ENCODE results near the gene GUF1.
A peak's percentile ranks its signal among the peaks of the same experiment; 100 is the strongest.

GUF1 gene, protein sequence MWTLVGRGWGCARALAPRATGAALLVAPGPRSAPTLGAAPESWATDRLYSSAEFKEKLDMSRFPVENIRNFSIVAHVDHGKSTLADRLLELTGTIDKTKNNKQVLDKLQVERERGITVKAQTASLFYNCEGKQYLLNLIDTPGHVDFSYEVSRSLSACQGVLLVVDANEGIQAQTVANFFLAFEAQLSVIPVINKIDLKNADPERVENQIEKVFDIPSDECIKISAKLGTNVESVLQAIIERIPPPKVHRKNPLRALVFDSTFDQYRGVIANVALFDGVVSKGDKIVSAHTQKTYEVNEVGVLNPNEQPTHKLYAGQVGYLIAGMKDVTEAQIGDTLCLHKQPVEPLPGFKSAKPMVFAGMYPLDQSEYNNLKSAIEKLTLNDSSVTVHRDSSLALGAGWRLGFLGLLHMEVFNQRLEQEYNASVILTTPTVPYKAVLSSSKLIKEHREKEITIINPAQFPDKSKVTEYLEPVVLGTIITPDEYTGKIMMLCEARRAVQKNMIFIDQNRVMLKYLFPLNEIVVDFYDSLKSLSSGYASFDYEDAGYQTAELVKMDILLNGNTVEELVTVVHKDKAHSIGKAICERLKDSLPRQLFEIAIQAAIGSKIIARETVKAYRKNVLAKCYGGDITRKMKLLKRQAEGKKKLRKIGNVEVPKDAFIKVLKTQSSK

DNA sequence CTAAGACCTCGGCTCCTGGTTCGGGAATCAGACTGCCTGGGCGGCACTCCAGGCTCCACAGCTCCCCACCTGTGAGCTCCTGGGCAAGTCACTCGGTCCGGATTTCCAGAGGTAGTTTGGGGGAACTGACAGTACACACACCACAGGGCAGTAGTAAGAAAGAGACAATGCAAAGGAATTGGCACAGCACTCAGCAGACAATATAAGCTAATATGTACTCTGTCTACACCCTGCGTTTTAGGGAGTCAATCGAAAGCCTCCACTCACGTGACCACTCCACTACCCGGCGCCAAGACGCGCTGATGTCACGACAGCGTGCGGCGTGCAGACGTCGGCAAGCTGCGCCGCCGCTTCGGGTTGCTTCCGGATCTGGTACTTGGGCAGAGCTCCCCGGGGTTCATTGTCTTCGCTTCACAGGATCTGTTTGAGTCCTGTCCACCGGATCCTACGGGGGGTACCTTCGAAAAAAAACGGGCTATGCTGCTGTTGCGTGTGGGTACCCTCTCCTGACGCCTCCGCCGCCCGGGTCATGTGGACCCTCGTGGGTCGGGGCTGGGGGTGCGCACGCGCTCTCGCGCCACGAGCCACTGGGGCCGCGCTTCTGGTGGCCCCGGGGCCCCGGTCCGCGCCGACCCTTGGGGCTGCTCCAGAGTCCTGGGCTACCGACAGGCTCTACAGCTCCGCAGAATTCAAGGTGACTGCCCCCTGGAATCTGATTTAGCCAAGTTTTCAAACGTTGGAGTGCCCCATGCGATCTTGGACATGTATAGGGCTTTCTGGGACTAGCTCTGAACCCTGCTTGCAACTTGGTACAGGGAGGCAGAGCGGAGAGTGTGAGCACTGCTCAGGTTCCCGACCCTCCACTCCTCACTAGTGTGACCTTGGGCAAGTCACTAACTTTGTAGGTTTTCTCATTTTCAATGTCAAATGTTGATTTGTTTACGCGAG lies at the start of gene GUF1:
Gene GUF1, plus strand, starts transcription at position 327 of the 948 bp plus-strand sequence. Its CDS starts 203 bp downstream, at position 530.
- peak; percentile 95 for ATAC-seq
- TF ChIP-seq RARB (CRISPR knock-in tag; IDR thresholded peaks at IDR 0.05), result no peak
- TF ChIP-seq, protein P1, sequence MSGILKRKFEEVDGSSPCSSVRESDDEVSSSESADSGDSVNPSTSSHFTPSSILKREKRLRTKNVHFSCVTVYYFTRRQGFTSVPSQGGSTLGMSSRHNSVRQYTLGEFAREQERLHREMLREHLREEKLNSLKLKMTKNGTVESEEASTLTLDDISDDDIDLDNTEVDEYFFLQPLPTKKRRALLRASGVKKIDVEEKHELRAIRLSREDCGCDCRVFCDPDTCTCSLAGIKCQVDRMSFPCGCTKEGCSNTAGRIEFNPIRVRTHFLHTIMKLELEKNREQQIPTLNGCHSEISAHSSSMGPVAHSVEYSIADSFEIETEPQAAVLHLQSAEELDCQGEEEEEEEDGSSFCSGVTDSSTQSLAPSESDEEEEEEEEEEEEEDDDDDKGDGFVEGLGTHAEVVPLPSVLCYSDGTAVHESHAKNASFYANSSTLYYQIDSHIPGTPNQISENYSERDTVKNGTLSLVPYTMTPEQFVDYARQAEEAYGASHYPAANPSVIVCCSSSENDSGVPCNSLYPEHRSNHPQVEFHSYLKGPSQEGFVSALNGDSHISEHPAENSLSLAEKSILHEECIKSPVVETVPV (CRISPR knock-in tag; IDR thresholded peaks at IDR 0.05), result no peak
- TF ChIP-seq ARNTL (CRISPR knock-in tag; IDR thresholded peaks at IDR 0.05; ENCODE audit: borderline replicate concordance, low read depth), result no peak
- TF ChIP-seq, protein P2, sequence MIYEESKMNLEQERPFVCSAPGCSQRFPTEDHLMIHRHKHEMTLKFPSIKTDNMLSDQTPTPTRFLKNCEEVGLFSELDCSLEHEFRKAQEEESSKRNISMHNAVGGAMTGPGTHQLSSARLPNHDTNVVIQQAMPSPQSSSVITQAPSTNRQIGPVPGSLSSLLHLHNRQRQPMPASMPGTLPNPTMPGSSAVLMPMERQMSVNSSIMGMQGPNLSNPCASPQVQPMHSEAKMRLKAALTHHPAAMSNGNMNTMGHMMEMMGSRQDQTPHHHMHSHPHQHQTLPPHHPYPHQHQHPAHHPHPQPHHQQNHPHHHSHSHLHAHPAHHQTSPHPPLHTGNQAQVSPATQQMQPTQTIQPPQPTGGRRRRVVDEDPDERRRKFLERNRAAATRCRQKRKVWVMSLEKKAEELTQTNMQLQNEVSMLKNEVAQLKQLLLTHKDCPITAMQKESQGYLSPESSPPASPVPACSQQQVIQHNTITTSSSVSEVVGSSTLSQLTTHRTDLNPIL (CRISPR knock-in tag; IDR thresholded peaks at IDR 0.05; ENCODE audit: low read depth), result no peak
- TF ChIP-seq ZC3H10 (CRISPR knock-in tag; IDR thresholded peaks at IDR 0.05), result no peak
- TF ChIP-seq, protein P3, sequence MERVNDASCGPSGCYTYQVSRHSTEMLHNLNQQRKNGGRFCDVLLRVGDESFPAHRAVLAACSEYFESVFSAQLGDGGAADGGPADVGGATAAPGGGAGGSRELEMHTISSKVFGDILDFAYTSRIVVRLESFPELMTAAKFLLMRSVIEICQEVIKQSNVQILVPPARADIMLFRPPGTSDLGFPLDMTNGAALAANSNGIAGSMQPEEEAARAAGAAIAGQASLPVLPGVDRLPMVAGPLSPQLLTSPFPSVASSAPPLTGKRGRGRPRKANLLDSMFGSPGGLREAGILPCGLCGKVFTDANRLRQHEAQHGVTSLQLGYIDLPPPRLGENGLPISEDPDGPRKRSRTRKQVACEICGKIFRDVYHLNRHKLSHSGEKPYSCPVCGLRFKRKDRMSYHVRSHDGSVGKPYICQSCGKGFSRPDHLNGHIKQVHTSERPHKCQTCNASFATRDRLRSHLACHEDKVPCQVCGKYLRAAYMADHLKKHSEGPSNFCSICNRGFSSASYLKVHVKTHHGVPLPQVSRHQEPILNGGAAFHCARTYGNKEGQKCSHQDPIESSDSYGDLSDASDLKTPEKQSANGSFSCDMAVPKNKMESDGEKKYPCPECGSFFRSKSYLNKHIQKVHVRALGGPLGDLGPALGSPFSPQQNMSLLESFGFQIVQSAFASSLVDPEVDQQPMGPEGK (CRISPR knock-in tag; IDR thresholded peaks at IDR 0.05; ENCODE audit: borderline replicate concordance), result no peak
- TF ChIP-seq, protein P4, sequence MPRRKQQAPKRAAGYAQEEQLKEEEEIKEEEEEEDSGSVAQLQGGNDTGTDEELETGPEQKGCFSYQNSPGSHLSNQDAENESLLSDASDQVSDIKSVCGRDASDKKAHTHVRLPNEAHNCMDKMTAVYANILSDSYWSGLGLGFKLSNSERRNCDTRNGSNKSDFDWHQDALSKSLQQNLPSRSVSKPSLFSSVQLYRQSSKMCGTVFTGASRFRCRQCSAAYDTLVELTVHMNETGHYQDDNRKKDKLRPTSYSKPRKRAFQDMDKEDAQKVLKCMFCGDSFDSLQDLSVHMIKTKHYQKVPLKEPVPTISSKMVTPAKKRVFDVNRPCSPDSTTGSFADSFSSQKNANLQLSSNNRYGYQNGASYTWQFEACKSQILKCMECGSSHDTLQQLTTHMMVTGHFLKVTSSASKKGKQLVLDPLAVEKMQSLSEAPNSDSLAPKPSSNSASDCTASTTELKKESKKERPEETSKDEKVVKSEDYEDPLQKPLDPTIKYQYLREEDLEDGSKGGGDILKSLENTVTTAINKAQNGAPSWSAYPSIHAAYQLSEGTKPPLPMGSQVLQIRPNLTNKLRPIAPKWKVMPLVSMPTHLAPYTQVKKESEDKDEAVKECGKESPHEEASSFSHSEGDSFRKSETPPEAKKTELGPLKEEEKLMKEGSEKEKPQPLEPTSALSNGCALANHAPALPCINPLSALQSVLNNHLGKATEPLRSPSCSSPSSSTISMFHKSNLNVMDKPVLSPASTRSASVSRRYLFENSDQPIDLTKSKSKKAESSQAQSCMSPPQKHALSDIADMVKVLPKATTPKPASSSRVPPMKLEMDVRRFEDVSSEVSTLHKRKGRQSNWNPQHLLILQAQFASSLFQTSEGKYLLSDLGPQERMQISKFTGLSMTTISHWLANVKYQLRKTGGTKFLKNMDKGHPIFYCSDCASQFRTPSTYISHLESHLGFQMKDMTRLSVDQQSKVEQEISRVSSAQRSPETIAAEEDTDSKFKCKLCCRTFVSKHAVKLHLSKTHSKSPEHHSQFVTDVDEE (CRISPR knock-in tag; IDR thresholded peaks at IDR 0.05), result no peak
- no peak for TF ChIP-seq ZFP30 (CRISPR knock-in tag; IDR thresholded peaks at IDR 0.05)
- TF ChIP-seq PPARA (CRISPR knock-in tag; IDR thresholded peaks at IDR 0.05; ENCODE audit: borderline replicate concordance), result no peak

DNA sequence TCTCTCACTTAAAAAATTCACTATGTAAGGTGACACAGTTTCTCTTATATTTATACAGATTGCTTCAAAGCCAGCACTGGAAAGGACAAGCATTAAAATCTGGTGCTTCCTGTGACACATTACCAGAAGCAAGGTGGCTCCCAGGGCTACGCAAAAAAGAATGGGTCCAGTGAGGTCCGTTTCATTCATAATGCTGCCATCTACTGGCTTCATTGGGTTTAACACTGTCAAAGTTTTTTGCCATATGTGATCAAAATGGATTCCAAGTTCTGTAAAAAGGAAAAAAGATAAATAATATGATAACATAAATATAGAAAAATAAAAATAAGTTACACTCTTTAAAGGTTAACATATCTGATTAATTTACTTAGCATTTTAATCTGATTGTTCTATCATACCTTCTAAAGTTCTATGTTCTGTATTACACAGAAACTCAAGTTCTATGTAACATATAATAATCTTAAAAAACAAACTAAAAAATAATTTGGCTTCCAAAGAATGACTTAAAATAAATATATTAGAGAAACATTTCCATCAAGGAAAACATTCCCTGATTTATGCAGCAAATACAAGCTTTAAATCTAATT lies 48.8 kb upstream of the GUF1 start:
- peak; percentile 85 for ATAC-seq
- no peak for TF ChIP-seq ZFP30 (CRISPR knock-in tag; IDR thresholded peaks at IDR 0.05)
- TF ChIP-seq RARB (CRISPR knock-in tag; IDR thresholded peaks at IDR 0.05), result no peak
- no peak for TF ChIP-seq BACH2 (CRISPR knock-in tag; IDR thresholded peaks at IDR 0.05; ENCODE audit: borderline replicate concordance)
- TF ChIP-seq TCF4 (CRISPR knock-in tag; IDR thresholded peaks at IDR 0.05; ENCODE audit: borderline replicate concordance), result no peak
- no peak for TF ChIP-seq OSR1 (CRISPR knock-in tag; IDR thresholded peaks at IDR 0.05)
- no peak for TF ChIP-seq ZNF70 (CRISPR knock-in tag; IDR thresholded peaks at IDR 0.05)
- TF ChIP-seq, protein P5, sequence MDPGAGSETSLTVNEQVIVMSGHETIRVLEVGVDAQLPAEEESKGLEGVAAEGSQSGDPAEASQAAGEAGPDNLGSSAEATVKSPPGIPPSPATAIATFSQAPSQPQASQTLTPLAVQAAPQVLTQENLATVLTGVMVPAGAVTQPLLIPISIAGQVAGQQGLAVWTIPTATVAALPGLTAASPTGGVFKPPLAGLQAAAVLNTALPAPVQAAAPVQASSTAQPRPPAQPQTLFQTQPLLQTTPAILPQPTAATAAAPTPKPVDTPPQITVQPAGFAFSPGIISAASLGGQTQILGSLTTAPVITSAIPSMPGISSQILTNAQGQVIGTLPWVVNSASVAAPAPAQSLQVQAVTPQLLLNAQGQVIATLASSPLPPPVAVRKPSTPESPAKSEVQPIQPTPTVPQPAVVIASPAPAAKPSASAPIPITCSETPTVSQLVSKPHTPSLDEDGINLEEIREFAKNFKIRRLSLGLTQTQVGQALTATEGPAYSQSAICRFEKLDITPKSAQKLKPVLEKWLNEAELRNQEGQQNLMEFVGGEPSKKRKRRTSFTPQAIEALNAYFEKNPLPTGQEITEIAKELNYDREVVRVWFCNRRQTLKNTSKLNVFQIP (CRISPR knock-in tag; IDR thresholded peaks at IDR 0.05; ENCODE audit: borderline replicate concordance, low read depth), result no peak
- no peak for TF ChIP-seq SNAI2 (CRISPR knock-in tag; IDR thresholded peaks at IDR 0.05)

DNA sequence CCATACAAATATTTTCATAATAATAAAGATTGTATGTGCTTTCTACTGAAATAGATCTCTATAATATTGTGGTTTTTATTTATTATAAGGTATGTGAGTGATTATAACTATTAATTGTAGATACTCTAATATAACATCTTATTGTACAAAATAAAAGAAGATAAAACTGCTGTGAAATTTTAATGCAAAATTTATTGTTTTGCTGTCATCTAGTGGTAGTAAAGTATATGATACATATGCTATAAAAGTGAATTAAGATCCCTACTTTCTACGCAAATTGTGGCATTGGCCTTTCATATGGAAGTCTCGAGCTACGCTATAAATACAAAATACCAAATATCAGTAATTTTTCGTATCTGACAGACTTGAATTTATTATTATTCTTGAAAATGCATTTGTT lies 46.1 kb upstream of the GUF1 start:
- no peak for ATAC-seq
- TF ChIP-seq, protein P5 (CRISPR knock-in tag; IDR thresholded peaks at IDR 0.05; ENCODE audit: borderline replicate concordance, low read depth), result no peak
- TF ChIP-seq, protein P3 (CRISPR knock-in tag; IDR thresholded peaks at IDR 0.05; ENCODE audit: borderline replicate concordance), result no peak
- TF ChIP-seq OSR1 (CRISPR knock-in tag; IDR thresholded peaks at IDR 0.05), result no peak
- TF ChIP-seq PPARA (CRISPR knock-in tag; IDR thresholded peaks at IDR 0.05; ENCODE audit: borderline replicate concordance), result no peak
- no peak for TF ChIP-seq GLIS3 (CRISPR knock-in tag; IDR thresholded peaks at IDR 0.05)
- TF ChIP-seq BACH2 (CRISPR knock-in tag; IDR thresholded peaks at IDR 0.05; ENCODE audit: borderline replicate concordance), result no peak
- no peak for TF ChIP-seq CSDC2 (CRISPR knock-in tag; IDR thresholded peaks at IDR 0.05)
- no peak for TF ChIP-seq SNAI2 (CRISPR knock-in tag; IDR thresholded peaks at IDR 0.05)
- no peak for TF ChIP-seq RARB (CRISPR knock-in tag; IDR thresholded peaks at IDR 0.05)
- TF ChIP-seq ZNF70 (CRISPR knock-in tag; IDR thresholded peaks at IDR 0.05), result no peak
